Natural killer cell (primary cell): ENCODE measurements around the gene PHLPP1. TPM values are rescaled to one million over a fixed set of nuclear protein-coding genes. Genes with fewer than 3 reads are reported as not detected.
"Not testable (repeated sequence)": the region's sequence is repeated elsewhere in the genome, so short reads cannot be mapped to it uniquely, and the experiment has no call there.

ENCODE experiments used
- ATAC-seq, 3 donors: fragments of 150-1000 bp in 2 of 3; fragments of 200-7000 bp in 1 of 3; cut with Tn5 transposase; 1 replicate in 1 of 3; 2 replicates in 2 of 3; pipeline ENCODE4 v1.10.0; 2021; ENCODE audit warnings: mild to moderate bottlenecking in 2 of 3, moderate library complexity in 2 of 3
- DNase-seq, 2 donors: peaks; one replicate each; pipeline versions ENCODE4 v3.0.0 to v3.0.0-alpha.2; 2013 to 2021; ENCODE audit warnings: mixed read lengths in 1 of 2
- H3K27ac ChIP-seq: one replicate; pipeline ENCODE4 v1.5.1; 2013; ENCODE audit warnings: mild to moderate bottlenecking, low read length
- H3K27me3 ChIP-seq: one replicate; pipeline ENCODE4 v1.6.1; 2013; ENCODE audit warnings: low read length; ENCODE audit not compliant: control insufficient read depth, insufficient read depth
- H3K36me3 ChIP-seq: one replicate; pipeline ENCODE4 v1.6.1; 2013; ENCODE audit warnings: low read length; ENCODE audit not compliant: control insufficient read depth, insufficient read depth
- H3K4me1 ChIP-seq: one replicate; pipeline ENCODE4 v1.6.1; 2013; ENCODE audit warnings: low read length; ENCODE audit not compliant: control insufficient read depth, insufficient read depth
- H3K4me3 ChIP-seq: one replicate; pipeline ENCODE4 v1.5.1; 2013; ENCODE audit warnings: low read length
- H3K9me3 ChIP-seq: one replicate; pipeline ENCODE4 v1.6.1; 2013; ENCODE audit warnings: low read length; ENCODE audit not compliant: control insufficient read depth, insufficient read depth
- H3K27ac Mint-ChIP-seq, 2 donors: one replicate each; pipeline ENCODE4 v1.8.0; 2022; ENCODE audit warnings: mild to moderate bottlenecking in 2 of 2, mixed read lengths in 2 of 2, moderate library complexity in 1 of 2
- H3K27me3 Mint-ChIP-seq, 2 donors: one replicate each; pipeline ENCODE4 v1.8.0; 2022; ENCODE audit warnings: low read depth in 2 of 2, mixed read lengths in 2 of 2
- H3K36me3 Mint-ChIP-seq: one replicate; pipeline ENCODE4 v1.8.0; 2022; ENCODE audit warnings: mixed read lengths
- H3K4me1 Mint-ChIP-seq, 2 donors: one replicate each; pipeline ENCODE4 v1.8.0; 2022; ENCODE audit warnings: mixed read lengths in 2 of 2
- H3K4me3 Mint-ChIP-seq: one replicate; pipeline ENCODE4 v1.8.0; 2022; ENCODE audit warnings: mild to moderate bottlenecking, moderate library complexity, mixed read lengths
- H3K9me3 Mint-ChIP-seq, 2 donors: one replicate each; pipeline ENCODE4 v1.8.0; 2022; ENCODE audit warnings: mixed read lengths in 2 of 2
- CTCF ChIP-seq: fragments of 200-600 bp; IDR thresholded peaks from one replicate; pipeline ENCODE4 v1.8.0; 2022; ENCODE audit warnings: antibody characterized with exemption
- whole genome bisulfite sequencing: methylation state at CpG from one replicate; pipeline ENCODE4 v1.1.7; 2013; ENCODE audit warnings: missing lambda C conversion rate; ENCODE audit not compliant: insufficient coverage; 5-methylcytosine and 5-hydroxymethylcytosine counted together
- intact Hi-C: fragments of 100-400 bp; cut with micrococcal nuclease; formaldehyde crosslinking; loops from one replicate; pipeline ENCODE4 v1.14.2; 2022
- total RNA-seq, 4 donors: library from RNA; stranded (reverse); fragments of 120-200 nt in 1 of 4; gene quantifications; one replicate each; pipeline versions ENCODE4 v1.2.3 to v1.2.4, GENCODE V29; 2013 to 2022

Gene PHLPP1
- total RNA-seq, 3 donors from 2014 or later (not counting 1 experiment from before 2014, with no cell fraction given) = 12.1 to 14.8 (median 12.2) TPM

GRCh38 chr18:62709908-62710307, 5.4 kb upstream of the PHLPP1 start:
- H3K27ac ChIP-seq, H3K27me3 Mint-ChIP-seq, H3K27ac Mint-ChIP-seq, H3K36me3 Mint-ChIP-seq, H3K36me3 ChIP-seq, H3K9me3 ChIP-seq, H3K4me1 ChIP-seq, H3K4me3 ChIP-seq, H3K9me3 Mint-ChIP-seq, H3K4me3 Mint-ChIP-seq, DNase-seq, ATAC-seq, H3K4me1 Mint-ChIP-seq, H3K27me3 ChIP-seq: not testable (repeated sequence)
- 96% methylated on average over 10 of the region's 11 CpGs for WGBS
- intact Hi-C loops = loop anchor here (10.0 kb wide), 2 partner anchors 185 to 525 kb away; partner anchors contain the start of genes PIGN, RELCH and ZCCHC2

GRCh38 chr18:62710417-62710816, 4.9 kb upstream of the PHLPP1 start:
- intact Hi-C loops = loop anchor here (10.0 kb wide), 2 partner anchors 186 to 526 kb away; partner anchors contain the start of genes PIGN, RELCH and ZCCHC2
- H3K27me3 ChIP-seq = no peaks in the 10 kb centered on the region
- TF ChIP-seq CTCF = no peak
- ATAC-seq = no peak
- no peak overlapping the region for H3K27ac ChIP-seq
- Mint-ChIP-seq H3K27ac (no peak overlapping the region), H3K4me1 (peaks cover 5 to 6% of the 10 kb centered on the region in 2 donors), H3K4me3 (no peak overlapping the region), H3K27me3 (no peaks in the 10 kb centered on the region), H3K9me3 (no peaks in the 10 kb centered on the region), H3K36me3 (no peaks in the 10 kb centered on the region)
- no peak for DNase-seq
- H3K4me1 ChIP-seq = peaks cover 5% of the 10 kb centered on the region
- H3K36me3 ChIP-seq = no peaks in the 10 kb centered on the region
- no peaks in the 10 kb centered on the region for H3K9me3 ChIP-seq
- no peak overlapping the region for H3K4me3 ChIP-seq

GRCh38 chr18:62711781-62712180, 3.6 kb upstream of the PHLPP1 start:
- intact Hi-C loops = loop anchor here (10.0 kb wide), 2 partner anchors 187 to 527 kb away; partner anchors contain the start of genes PIGN, RELCH and ZCCHC2
- H3K4me1 ChIP-seq = peaks cover 5% of the 10 kb centered on the region
- Mint-ChIP-seq H3K4me1 (peaks cover 5 to 6% of the 10 kb centered on the region in 2 donors), H3K9me3 (no peaks in the 10 kb centered on the region), H3K4me3 (no peak overlapping the region), H3K27ac (no peak overlapping the region), H3K27me3 (no peaks in the 10 kb centered on the region), H3K36me3 (no peaks in the 10 kb centered on the region)
- 98% methylated on average over 13 of the region's 13 CpGs for WGBS
- no peak overlapping the region for H3K27ac ChIP-seq
- no peaks in the 10 kb centered on the region for H3K36me3 ChIP-seq
- H3K9me3 ChIP-seq = no peaks in the 10 kb centered on the region
- ATAC-seq (no peak), DNase-seq (no peak)
- TF ChIP-seq CTCF = no peak
- H3K27me3 ChIP-seq = no peaks in the 10 kb centered on the region
- H3K4me3 ChIP-seq = no peak overlapping the region

GRCh38 chr18:62713651-62714247, 1.6 kb upstream of the PHLPP1 start:
- no peaks in the 10 kb centered on the region for H3K36me3 ChIP-seq
- Mint-ChIP-seq H3K27ac (peak overlapping the region; percentile 92 to 94), H3K4me3 (peak overlapping the region; percentile 89), H3K4me1 (peaks cover 18 to 20% of the 10 kb centered on the region in 2 donors), H3K36me3 (no peaks in the 10 kb centered on the region), H3K27me3 (no peaks in the 10 kb centered on the region), H3K9me3 (no peaks in the 10 kb centered on the region)
- no peaks in the 10 kb centered on the region for H3K9me3 ChIP-seq
- ATAC-seq = no peak
- H3K27ac ChIP-seq = no peak overlapping the region
- H3K4me3 ChIP-seq = no peak overlapping the region
- intact Hi-C loops = loop anchor here (1.0 to 10.0 kb wide), 3 partner anchors 189 to 529 kb away; partner anchors contain the start of genes PIGN, RELCH and ZCCHC2
- H3K27me3 ChIP-seq = no peaks in the 10 kb centered on the region
- no peak for DNase-seq
- H3K4me1 ChIP-seq = peaks cover 13% of the 10 kb centered on the region
- WGBS = 94% methylated on average over 16 of the region's 17 CpGs
- TF ChIP-seq CTCF = no peak
